LNCAP (cell line): ENCODE results near the gene PRKAR1B.

Experiments
- TF ChIP-seq, protein P1 (sequence below): fragments of 450-650 bp; IDR thresholded peaks from 2 replicates; pipeline ENCODE4 v1.5.1; 2017; ENCODE audit warnings: mild to moderate bottlenecking

Gene PRKAR1B

DNA sequence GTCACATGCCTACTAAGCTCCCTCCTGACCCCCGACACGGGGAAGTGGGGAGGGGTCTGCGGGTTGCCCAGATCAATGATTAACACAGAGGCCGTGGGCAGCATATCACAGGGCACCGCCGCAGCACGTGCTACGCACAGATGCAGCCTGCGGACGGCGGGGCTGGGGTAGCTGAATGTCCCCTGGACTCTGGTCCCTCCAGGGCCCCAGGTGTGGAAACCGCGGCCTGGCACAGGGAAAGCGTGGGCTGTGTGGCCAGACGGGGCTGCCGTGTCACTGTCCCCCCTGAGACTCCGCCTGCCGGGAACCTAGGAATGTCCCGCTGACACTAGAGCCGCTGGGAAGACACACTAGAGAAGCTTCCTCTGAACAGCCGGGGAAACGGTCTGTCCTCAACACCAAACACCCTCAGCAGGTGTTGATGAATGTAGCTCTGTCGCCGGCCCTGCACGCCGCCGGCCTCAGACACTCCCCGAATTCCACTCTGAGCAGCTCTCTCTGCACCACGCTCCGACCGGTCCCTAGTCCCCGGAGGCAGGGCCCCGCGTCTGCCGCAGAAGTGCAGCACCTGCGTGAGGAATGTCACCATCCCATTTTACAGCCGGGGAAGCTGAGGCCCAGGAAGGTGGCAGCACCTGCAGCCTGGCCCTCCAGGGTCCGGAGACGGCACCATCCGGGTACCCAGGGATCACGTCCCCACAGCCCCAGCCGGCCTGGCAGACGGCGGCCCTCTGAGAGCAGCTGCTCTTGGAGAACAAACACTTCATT, 174.0 kb downstream of the PRKAR1B start:
- TF ChIP-seq, protein P1, sequence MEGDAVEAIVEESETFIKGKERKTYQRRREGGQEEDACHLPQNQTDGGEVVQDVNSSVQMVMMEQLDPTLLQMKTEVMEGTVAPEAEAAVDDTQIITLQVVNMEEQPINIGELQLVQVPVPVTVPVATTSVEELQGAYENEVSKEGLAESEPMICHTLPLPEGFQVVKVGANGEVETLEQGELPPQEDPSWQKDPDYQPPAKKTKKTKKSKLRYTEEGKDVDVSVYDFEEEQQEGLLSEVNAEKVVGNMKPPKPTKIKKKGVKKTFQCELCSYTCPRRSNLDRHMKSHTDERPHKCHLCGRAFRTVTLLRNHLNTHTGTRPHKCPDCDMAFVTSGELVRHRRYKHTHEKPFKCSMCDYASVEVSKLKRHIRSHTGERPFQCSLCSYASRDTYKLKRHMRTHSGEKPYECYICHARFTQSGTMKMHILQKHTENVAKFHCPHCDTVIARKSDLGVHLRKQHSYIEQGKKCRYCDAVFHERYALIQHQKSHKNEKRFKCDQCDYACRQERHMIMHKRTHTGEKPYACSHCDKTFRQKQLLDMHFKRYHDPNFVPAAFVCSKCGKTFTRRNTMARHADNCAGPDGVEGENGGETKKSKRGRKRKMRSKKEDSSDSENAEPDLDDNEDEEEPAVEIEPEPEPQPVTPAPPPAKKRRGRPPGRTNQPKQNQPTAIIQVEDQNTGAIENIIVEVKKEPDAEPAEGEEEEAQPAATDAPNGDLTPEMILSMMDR = no peak

DNA sequence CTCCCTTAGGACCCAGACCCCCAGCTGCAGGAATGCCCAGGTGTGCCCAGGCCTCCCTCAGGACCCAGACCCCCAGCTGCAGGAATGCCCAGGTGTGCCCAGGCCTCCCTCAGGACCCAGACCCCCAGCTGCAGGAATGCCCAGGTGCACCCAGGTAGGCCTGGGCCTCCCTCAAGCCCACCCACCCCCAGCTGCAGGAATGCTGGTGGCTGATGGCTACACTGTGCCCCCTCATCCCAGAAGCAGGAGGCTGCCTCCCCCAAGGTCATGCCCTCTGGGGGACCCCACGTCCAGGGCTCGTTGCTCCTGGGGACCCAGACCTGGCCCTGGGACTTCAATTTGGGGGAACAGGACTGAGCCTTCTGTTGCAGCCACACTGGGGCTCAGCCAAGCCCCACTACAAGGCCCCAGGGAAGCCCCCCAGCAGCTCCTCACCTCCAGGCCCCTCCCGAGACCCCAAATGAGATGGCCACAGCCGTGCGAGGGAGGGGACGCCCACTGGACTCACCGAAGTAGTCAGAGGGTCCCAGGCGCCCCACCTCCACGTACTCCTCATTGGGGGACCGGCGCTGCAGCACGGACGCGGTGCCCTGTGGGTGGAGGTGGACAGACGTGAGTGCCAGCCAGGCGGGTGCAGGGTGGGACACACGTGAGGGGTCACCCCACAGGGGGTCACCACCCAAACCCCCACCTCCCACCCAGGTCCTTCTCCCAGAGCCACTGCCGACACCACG, 176.0 kb downstream of the PRKAR1B start:
- TF ChIP-seq, protein P1 = no peak

DNA sequence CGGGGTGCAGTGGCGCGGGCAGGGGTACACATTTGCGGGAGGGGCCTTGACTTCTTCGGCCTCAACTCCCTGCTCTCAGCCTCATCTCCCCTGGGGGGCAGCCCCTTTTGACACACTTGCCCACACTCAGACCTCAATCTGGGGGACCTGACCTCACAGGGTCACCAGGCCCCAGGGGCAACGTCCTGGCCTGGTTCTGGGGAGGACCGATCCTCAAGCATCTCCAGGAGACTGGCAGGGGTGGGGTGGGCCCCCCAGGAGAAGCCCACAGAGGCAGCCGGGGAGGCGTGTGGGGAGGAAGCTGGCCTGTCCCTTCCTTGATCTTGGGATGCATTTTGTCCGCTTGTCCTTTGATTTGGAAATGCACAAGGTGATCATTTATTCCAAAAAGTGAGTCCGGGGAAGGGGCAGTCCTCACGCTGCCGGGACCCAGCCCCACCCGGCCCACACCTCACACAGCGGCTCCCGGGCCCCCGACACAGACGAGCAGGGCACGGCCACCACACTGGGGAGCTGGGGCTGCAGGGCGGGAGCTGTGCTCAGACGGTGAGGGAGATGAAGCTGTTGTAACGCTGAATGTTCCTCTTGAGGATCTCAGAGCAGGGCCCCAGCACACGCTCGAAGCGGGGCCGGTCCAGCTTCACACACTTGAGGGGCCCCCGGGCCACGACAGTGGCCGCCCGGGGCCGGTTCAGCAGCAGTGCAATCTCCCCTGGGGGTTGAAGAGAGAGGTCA, 177.0 kb downstream of the PRKAR1B start:
- TF ChIP-seq, protein P1 = no peak

DNA sequence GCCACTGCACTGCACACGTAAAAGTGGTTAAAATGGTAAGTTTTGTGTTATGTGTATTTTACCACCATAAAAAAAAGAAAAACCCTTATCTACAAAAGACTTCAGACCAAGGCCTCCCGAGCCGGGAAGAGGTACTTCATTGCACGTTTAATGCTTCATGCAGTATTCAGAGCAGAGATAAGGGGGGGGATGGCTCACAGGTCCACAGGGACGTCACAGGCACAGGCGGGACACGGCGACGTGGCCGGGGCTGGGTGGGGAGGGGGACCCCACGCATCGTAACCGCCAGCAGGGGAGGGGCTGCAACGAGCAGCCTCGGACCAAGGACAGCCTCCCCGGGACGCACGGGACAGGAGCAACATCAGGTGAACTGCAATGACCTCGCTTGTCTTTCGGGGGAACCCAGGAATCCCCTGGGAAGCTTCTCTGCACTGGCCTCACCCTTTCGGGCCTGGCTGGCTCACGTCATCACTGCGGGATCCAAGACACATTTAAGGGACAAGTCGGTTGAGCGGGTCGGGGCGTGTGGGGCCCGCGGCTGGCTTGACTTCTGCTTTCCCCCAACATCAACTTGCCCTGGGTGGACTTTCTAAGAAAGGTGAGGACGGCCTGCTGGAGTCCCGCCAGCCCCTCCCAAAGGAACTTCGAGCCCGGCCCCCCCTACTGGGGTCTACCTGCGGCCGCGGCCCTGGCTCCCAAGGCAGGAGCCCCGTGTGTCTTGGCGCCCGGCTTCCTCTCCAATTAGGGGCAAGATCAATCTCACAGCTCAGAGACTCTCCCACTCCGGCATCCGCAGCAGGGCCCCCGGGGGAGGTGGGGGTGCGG, 177.8 kb downstream of the PRKAR1B start:
- TF ChIP-seq, protein P1 = no peak

DNA sequence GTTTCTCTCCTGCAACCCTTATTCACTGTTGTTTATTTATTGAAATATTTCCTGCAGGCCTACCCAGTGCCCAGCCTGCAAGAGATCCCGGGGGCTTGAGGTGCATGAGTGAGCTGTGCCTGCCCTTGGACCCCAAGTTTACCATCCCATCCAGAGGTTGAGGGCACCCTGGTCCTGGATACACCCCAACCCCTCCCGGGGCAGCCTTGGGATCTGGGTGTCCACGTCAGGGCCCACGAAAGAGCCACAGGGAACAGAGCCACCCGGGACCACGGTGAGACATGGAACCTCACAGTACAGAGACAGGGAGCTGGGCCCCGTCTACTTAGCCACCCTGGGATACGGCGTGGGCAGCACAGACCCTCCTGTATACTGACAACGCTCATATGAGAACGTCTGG, 178.7 kb downstream of the PRKAR1B start:
- TF ChIP-seq, protein P1 = no peak

DNA sequence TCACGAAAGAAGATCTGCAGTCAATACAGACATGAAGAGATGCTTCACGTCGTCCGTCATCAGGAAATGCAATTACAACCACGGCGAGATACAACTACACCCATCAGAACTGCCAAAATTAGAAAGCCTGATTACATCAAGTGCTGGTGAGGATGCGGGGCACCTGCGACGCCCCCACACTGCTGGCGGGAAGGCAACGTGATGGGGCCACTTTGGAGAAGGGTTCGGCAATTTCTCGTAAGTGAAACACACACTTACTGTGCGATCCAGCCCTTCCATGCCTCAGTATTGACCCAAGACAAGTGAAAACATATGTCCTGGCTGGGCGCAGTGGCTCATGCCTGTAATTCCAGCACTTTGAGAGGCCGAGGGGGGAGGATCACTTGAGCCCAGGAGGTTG, 181.6 kb downstream of the PRKAR1B start:
- TF ChIP-seq, protein P1 = no peak
